Neuron (in vitro differentiated cells): Measurements from ENCODE around the gene SLC30A9.

Experiments
- H2AFZ ChIP-seq: one replicate; pipeline ENCODE4 v1.6.1; 2013; ENCODE audit warnings: low read depth, mild to moderate bottlenecking, inconsistent platforms, low read length, moderate library complexity
- H3K27me3 ChIP-seq: one replicate; pipeline ENCODE4 v1.6.1; 2013; ENCODE audit warnings: low read length; ENCODE audit not compliant: insufficient read depth
- H3K36me3 ChIP-seq: one replicate; pipeline ENCODE4 v1.6.1; 2013; ENCODE audit warnings: low read length; ENCODE audit not compliant: insufficient read depth
- H3K4me1 ChIP-seq: one replicate; pipeline ENCODE4 v1.6.1; 2013; ENCODE audit warnings: low read length; ENCODE audit not compliant: insufficient read depth
- H3K4me3 ChIP-seq: 2 replicates; pipeline ENCODE4 v1.5.1; 2013; ENCODE audit warnings: mild to moderate bottlenecking, low read length, moderate library complexity
- H3K9me3 ChIP-seq: one replicate; pipeline ENCODE4 v1.6.1; 2013; ENCODE audit warnings: low read length

SLC30A9 gene

DNA sequence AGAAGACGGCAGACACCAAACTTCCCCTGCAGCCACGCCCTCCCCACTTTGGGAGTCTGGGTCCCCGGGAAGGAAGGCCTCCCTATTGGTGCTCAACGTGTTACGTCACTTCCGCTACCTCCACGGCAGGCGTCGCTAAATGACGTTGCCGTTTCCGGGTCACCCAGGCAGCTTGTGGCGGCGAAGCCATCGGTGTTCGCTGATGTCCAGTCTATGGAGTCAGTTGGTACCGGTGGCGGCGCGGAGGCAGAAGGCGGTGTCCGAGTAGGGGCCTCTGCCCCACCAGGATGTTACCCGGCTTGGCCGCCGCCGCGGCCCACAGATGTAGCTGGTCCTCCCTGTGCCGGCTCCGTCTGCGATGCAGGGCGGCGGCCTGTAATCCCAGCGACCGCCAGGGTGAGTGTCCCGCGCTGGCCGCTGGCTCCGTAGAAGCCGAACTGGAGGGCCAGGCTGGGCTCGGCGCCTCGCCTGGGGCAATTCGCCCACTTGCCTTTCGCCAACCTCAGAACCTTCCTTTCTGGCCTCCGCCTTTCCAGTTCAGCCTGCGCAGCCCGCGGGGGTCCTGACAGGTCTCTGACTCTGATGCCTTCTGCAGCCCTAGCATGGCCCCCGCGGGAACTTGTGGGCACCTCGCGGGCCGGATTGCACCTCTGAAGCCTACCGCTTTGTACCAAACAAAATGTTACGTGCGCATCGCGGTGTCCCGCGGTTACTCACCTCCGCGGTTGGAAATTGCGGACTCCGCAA is at the start of gene SLC30A9:
Gene SLC30A9 (plus strand): TSS at position 166 of the 747 bp plus-strand sequence. CDS start 122 bp downstream, at position 288.
- Histone ChIP-seq H3K27me3 (no peaks in the 10 kb centered on the region), H2AFZ (peak within 1 kb of the TSS; percentile 58), H3K9me3 (no peaks in the 10 kb centered on the region), H3K36me3 (no peaks in the 10 kb centered on the region), H3K4me3 (peak within 1 kb of the TSS; percentile 71), H3K4me1 (peaks cover 22% of the 10 kb centered on the region)

DNA sequence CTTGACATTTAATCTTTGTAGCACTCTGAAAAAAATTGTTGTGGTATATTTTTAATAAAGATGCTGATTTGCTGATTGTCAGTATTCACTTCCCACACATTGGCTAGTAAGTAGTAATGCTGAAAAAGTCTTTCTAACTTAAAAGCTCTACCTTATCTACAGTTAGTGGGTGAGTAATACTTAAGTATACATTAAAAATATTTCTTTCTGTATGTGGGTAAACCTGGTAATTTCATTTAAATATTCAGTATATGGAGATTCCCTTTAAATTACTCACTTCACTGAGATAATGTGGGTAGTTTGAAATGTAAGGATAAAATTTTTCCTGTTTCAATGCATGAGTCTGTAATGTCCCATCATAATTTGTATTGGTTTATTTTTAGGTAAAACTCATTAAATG is 49.5 kb upstream of the SLC30A9 start:
- H3K27me3 ChIP-seq: no peaks in the 10 kb centered on the region
- H3K9me3 ChIP-seq: no peaks in the 10 kb centered on the region
- H3K4me3 ChIP-seq: no peak overlapping the region
- H2AFZ ChIP-seq: no peak overlapping the region
- H3K4me1 ChIP-seq: peaks cover 11% of the 10 kb centered on the region
- peaks cover 67% of the 10 kb centered on the region for H3K36me3 ChIP-seq

DNA sequence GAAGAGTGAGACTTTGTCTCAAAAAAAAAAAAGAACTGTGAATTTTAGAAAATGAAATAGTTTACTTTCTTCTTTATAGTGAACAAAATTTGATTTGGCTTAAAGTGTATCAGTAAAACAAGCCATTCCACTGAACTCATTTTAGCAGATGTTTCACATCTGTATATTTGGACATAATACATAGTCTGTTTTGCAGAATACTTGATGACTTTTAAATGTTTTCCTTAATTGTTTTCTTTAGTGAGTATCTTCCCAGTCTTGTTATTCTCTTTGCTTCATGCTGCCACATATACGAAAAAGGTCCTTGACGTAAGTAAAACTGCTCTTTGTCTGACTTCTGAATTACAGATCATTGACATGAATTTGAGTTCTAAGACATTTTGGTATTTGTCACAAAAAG is 46.8 kb upstream of the SLC30A9 start:
- Histone ChIP-seq H3K36me3 (peaks cover 66% of the 10 kb centered on the region), H3K9me3 (no peaks in the 10 kb centered on the region), H3K4me3 (no peak overlapping the region), H2AFZ (no peak overlapping the region), H3K27me3 (no peaks in the 10 kb centered on the region), H3K4me1 (no peaks in the 10 kb centered on the region)

DNA sequence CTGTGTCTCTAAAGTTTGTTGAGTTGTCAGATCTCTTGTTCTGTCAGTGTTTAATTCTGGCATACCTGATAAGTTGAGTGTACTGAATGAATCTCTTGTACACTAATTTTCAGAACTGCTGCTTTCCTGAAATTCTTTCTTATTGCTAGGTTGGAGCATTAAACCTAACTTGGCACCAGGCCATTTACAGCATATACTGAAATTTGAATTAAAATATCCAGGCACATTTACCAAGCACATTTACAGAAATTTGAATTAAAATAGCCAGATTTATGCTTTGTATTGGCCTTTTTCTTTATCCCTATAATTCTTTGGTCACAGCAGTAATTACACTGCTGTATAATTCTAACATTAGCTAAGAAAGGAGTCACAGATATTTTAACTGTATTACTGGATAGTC is 46.2 kb upstream of the SLC30A9 start:
- Histone ChIP-seq H3K36me3 (peaks cover 63% of the 10 kb centered on the region), H3K4me1 (no peaks in the 10 kb centered on the region), H2AFZ (no peak overlapping the region), H3K9me3 (no peaks in the 10 kb centered on the region), H3K4me3 (no peak overlapping the region), H3K27me3 (no peaks in the 10 kb centered on the region)

DNA sequence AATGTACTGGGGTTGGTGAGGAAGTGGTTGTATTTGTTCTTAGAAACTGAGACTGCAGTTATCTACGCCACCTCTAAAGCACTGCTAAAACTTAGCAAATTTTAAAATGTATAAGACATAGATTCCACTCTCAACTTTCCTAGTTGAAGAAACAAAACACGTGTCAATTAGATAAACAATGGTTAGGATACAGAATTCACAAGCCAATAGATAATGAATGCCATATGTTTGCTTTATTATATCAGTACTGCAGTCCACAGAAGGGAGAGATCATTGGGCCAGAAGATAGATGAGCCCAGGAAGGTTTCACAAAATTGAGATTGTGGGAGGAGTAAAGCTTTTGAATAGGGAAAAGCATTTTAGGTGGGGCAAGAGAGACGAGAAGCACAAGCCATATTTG is 40.8 kb upstream of the SLC30A9 start:
- H3K36me3 ChIP-seq: peaks cover 66% of the 10 kb centered on the region
- no peaks in the 10 kb centered on the region for H3K4me1 ChIP-seq
- no peaks in the 10 kb centered on the region for H3K9me3 ChIP-seq
- no peak overlapping the region for H2AFZ ChIP-seq
- H3K4me3 ChIP-seq: no peak overlapping the region
- H3K27me3 ChIP-seq: no peaks in the 10 kb centered on the region

DNA sequence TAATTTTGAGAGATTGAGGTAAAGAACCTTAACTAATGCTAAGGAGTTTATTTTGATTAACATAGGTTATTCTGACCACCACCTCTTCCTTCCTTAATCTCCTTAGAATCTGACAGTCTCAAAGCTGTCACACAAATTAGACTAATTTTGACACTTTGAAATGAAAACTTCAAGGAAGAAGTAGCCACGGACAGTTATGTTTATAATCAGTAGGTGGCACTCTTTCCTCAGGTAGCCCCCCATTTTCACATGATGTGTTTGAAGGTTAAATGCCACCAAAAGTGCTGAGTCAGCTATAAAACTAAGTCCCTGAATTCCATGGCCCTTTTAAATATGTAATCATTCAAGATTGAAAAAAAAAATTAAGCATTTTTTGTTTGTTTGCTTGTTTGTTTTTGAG is 32.7 kb upstream of the SLC30A9 start:
- Histone ChIP-seq H2AFZ (no peak overlapping the region), H3K27me3 (no peaks in the 10 kb centered on the region), H3K36me3 (peaks cover 22% of the 10 kb centered on the region), H3K9me3 (no peaks in the 10 kb centered on the region), H3K4me3 (no peak overlapping the region), H3K4me1 (no peaks in the 10 kb centered on the region)

DNA sequence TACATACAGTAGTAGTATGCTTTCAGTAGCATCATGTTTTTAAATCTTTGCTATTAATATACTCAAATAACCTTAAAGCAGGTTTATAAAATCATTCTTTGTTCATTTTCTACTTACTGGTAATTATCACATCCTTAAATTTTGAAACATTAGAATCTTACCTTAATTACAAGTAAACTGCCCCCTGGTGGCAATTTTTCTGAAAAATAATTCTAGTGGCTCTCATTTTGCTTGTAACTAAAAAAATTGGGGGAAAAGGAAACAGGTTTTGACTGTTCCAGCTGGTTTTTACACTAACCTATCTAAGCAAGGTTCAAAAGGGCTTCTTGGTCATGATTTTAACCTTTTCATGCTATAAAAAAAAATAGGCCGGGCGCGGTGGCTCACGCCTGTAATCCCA is 27.2 kb upstream of the SLC30A9 start:
- Histone ChIP-seq H3K27me3 (no peaks in the 10 kb centered on the region), H3K4me3 (no peak overlapping the region), H2AFZ (no peak overlapping the region), H3K36me3 (peaks cover 2% of the 10 kb centered on the region), H3K9me3 (no peaks in the 10 kb centered on the region), H3K4me1 (no peaks in the 10 kb centered on the region)

DNA sequence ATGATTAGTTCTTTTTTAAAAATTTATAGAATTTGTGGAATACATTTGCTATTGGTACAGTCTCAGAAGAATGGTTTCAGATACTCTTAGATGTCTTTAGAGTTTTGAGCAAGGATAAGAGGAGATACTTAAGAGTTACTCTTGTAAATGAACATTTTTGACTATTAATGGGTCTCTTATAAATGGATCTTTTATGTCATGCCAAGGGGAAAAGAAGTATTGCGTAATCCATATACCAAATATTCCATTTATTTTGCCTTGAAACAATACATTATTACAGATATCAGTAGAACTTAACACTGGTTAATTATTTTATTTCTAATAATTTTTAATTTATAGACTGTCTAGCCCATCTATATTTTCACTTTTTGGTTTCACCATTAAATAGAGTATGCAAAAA is 25.9 kb upstream of the SLC30A9 start:
- no peak overlapping the region for H3K4me3 ChIP-seq
- H2AFZ ChIP-seq: no peak overlapping the region
- no peaks in the 10 kb centered on the region for H3K4me1 ChIP-seq
- peaks cover 4% of the 10 kb centered on the region for H3K9me3 ChIP-seq
- H3K27me3 ChIP-seq: no peaks in the 10 kb centered on the region
- H3K36me3 ChIP-seq: peaks cover 2% of the 10 kb centered on the region

DNA sequence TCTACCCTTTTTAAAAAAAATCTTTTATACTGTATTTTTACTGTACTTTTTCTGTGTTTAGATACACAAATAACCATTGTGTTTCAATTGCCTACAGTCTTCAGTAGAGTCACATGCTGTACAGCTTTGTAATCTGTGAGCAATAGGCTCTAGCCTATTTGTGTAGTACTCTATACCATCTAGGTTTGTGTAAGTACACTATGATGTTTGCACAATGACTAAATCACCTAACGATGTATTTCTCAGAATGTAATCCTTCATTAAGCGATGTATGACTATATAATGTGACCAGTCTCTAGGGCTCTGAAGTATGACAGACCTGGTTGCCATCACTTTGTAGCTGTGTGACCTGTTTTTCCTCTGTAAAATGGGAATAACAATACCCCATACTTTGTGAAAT is 22.9 kb upstream of the SLC30A9 start:
- Histone ChIP-seq H2AFZ (no peak overlapping the region), H3K36me3 (no peaks in the 10 kb centered on the region), H3K27me3 (no peaks in the 10 kb centered on the region), H3K4me3 (no peak overlapping the region), H3K9me3 (peaks cover 6% of the 10 kb centered on the region), H3K4me1 (no peaks in the 10 kb centered on the region)

DNA sequence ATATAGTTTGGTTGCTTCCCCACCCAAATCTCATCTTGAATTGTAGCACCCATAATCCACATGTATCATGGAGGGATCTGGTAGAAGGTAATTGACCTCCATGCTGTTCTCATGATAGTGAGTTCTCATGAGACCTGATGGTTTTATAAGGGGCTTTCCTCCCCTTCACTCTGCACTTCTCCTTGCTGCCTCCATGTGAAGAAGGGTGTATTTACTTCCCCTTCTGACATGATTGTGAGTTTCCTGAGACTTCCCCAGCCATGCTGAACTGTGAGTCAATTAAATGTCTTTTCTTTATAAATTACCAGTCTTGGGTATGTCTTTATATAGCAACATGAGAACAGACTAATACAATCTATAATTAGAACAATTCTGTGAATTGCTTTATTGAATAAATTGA is 20.7 kb upstream of the SLC30A9 start:
- no peak overlapping the region for H2AFZ ChIP-seq
- no peaks in the 10 kb centered on the region for H3K36me3 ChIP-seq
- H3K4me3 ChIP-seq: no peak overlapping the region
- H3K9me3 ChIP-seq: peaks cover 6% of the 10 kb centered on the region
- no peaks in the 10 kb centered on the region for H3K27me3 ChIP-seq
- H3K4me1 ChIP-seq: no peaks in the 10 kb centered on the region

DNA sequence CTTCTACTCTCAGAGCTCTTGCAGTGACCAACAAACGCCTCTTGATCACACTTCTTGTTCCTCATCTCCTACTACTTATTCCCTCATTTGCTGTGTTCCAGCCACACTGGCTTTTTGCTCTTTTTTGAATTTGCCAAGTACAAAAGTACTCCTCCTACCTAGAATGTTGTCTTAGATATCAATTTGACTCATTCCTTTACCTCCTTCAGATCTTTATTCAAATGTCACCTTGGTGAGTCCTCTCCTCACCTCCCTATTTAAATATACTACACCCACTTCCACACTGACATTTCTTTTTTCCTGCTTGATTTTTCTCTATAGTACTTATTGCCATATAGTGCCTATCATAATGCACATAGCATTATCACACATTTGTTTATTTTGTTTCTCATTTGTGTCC is 15.0 kb upstream of the SLC30A9 start:
- H3K4me1 ChIP-seq: peaks cover 3% of the 10 kb centered on the region

DNA sequence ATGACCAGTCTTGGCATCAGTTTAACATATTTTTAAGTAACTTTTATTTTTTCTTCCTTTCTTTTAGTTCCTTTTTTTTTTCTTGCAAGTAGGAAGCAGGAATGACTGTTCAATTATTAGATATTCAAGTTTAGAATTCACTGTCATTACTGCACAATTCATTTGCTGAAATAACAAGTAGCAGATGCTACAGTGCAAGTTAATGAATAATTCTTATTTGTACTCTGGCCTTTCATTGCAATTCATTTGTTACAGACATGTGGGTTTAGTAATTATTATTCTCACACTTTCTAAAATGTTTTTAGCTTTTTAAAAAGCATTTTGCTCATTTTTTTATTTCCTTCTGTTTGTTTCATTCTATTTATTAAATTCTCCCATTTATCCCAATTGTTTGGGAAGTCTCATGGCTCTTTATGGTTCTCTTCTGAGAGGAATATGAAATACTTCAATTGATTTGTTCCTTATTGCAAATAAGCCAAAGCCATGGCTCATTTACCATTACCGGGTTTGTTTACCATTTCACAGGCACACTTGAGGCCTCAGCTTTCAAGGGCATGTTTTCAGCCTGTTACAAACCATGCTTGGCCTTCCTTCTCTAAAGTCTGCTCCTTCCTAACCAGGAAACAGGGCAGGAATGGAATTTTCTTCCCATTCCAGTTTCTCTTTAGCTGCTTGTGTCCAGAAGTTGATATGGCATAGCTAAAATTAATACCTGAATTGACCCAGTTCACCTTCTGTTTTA is 13.4 kb upstream of the SLC30A9 start:
- H3K4me1 ChIP-seq: peaks cover 3% of the 10 kb centered on the region
- H3K36me3 ChIP-seq: no peaks in the 10 kb centered on the region
- H3K4me3 ChIP-seq: no peak overlapping the region
- H3K9me3 ChIP-seq: no peaks in the 10 kb centered on the region
- H3K27me3 ChIP-seq: no peaks in the 10 kb centered on the region
- no peak overlapping the region for H2AFZ ChIP-seq

More for the DNA sequence above, 15.0 kb upstream of the SLC30A9 start:
- H3K27me3 ChIP-seq: no peaks in the 10 kb centered on the region
- no peak overlapping the region for H3K4me3 ChIP-seq
- H3K36me3 ChIP-seq: no peaks in the 10 kb centered on the region
- peaks cover 2% of the 10 kb centered on the region for H3K9me3 ChIP-seq
- H2AFZ ChIP-seq: no peak overlapping the region

DNA sequence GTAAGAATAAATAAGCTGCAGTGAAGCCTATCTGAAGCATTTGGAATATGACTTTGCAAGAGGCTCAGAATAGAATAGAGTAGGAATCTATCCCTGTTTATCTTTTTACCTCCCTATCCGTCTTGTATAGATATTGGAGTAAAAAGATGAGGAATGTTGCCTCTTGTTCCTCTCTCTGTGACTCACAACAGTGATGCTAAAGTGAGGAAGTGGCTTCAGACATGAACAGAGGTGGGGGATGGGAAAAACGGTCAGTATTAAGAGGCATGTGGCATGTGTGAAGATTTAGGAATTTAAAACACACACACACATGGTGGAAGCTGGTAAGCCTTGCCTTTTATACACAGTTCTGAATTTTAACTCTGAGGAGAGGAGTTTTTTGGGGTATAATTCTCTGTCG is 12.6 kb upstream of the SLC30A9 start:
- Histone ChIP-seq H3K4me3 (no peak overlapping the region), H2AFZ (no peak overlapping the region), H3K27me3 (no peaks in the 10 kb centered on the region), H3K4me1 (peaks cover 3% of the 10 kb centered on the region), H3K9me3 (no peaks in the 10 kb centered on the region), H3K36me3 (no peaks in the 10 kb centered on the region)
